ENCODE results near the gene SPTLC2. TPM values are rescaled to one million over a fixed set of nuclear protein-coding genes. Genes with fewer than 3 reads are reported as not detected.

The SPTLC2 gene
- total RNA-seq, 1 experiment from 2014 or later, result 44.7 TPM

DNA sequence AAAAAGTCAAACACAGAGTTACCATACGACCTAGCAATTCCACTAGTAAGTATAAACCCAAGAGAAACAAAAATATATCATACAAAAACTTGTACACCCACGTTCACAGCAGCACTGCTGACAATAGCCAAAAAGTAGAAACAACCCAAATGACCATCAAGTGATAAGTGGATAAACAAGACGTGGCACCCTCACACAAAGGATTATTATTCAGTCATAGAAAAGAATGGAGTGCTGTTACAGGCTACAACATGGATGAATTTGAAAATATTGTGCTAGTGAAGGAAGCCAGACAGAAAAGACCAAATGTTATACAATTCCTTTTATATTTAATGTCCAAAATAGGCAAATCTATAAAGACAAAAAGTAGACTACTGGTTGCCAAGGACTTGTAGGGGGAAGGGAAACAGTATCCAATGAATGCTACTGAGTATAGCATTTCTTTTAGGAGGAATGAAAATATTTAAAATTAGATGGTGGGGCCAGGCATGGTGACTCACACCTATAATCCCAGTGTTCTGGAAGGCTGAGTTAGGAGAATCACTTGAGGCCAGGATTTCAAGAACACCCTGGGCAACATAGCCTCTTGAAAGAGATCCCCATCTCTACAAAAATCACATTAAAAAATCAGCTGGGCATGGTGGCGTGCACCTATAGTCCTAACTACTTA is 41.9 kb downstream of the SPTLC2 start:
- RAD21 ChIA-PET (ENCODE audit: low non-redundant PET in 1 of 2, low total read pairs in 2 of 2, uncharacterized antibody in 2 of 2, unreplicated experiment in 2 of 2), result no interaction called here
- TF ChIP-seq ZNF274 (IDR thresholded peaks at IDR 0.05; ENCODE audit: low read depth, low read length) (no peak), SRF (IDR thresholded peaks at IDR 0.05; ENCODE audit: low read depth) (no peak), EZH2phosphoT487 (IDR thresholded peaks at IDR 0.05; ENCODE audit: borderline replicate concordance) (no peak), POLR2AphosphoS5 (IDR thresholded peaks at IDR 0.05; ENCODE audit: low read depth, low read length) (no peak), RAD21 (IDR thresholded peaks at IDR 0.05; ENCODE audit: low read depth) (no peak), SIN3A (IDR thresholded peaks at IDR 0.05; ENCODE audit: low read depth) (no peak), POLR2A (IDR thresholded peaks at IDR 0.05; ENCODE audit: borderline replicate concordance, extremely low read depth, insufficient read depth, insufficient read length) (no peak), CBX3 (IDR thresholded peaks at IDR 0.05; ENCODE audit: low read depth) (no peak), CEBPB (IDR thresholded peaks at IDR 0.05; ENCODE audit: low read depth) (no peak), ZFX (IDR thresholded peaks at IDR 0.05) (no peak)
- TF ChIP-seq, protein P1, sequence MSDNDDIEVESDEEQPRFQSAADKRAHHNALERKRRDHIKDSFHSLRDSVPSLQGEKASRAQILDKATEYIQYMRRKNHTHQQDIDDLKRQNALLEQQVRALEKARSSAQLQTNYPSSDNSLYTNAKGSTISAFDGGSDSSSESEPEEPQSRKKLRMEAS (IDR thresholded peaks at IDR 0.05), result no peak
- TF ChIP-seq, protein P2, sequence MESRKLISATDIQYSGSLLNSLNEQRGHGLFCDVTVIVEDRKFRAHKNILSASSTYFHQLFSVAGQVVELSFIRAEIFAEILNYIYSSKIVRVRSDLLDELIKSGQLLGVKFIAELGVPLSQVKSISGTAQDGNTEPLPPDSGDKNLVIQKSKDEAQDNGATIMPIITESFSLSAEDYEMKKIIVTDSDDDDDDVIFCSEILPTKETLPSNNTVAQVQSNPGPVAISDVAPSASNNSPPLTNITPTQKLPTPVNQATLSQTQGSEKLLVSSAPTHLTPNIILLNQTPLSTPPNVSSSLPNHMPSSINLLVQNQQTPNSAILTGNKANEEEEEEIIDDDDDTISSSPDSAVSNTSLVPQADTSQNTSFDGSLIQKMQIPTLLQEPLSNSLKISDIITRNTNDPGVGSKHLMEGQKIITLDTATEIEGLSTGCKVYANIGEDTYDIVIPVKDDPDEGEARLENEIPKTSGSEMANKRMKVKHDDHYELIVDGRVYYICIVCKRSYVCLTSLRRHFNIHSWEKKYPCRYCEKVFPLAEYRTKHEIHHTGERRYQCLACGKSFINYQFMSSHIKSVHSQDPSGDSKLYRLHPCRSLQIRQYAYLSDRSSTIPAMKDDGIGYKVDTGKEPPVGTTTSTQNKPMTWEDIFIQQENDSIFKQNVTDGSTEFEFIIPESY (IDR thresholded peaks at IDR 0.05; ENCODE audit: extremely low read depth, insufficient replicate concordance, low read length), result no peak
- Histone ChIP-seq H3K4me3 (replicated peaks in 1 of 2; ENCODE audit: low read depth in 1 of 2, low read length in 2 of 2) (no peak overlapping the region), H3K27me3 (ENCODE audit: insufficient read depth, low read length) (no peaks in the 10 kb centered on the region), H3K36me3 (ENCODE audit: control insufficient read depth in 1 of 2, insufficient read depth in 2 of 2, low read length in 2 of 2) (peaks cover 0 to 12% of the 10 kb centered on the region in 2 experiments; a peak in 1 of 4 replicates), H3K4me1 (ENCODE audit: control insufficient read depth in 1 of 2, insufficient read depth in 2 of 2, low read length in 2 of 2) (no peaks in the 10 kb centered on the region), H3K27ac (ENCODE audit: low read depth, low read length) (no peak overlapping the region), H3K4me2 (ENCODE audit: low read length) (no peak overlapping the region), H2AFZ (ENCODE audit: low read depth, low read length, poor library complexity, severe bottlenecking) (no peak overlapping the region), H4K20me1 (ENCODE audit: insufficient read depth) (no peaks in the 10 kb centered on the region; the same call in 1 of the 2 replicates), H3K9ac (ENCODE audit: low read length) (no peak overlapping the region), H3K79me2 (ENCODE audit: insufficient read depth, low read length) (peaks cover 26% of the 10 kb centered on the region), H3K9me3 (ENCODE audit: control insufficient read depth in 1 of 2, insufficient read depth in 1 of 2, low read depth in 1 of 2, low read length in 2 of 2) (no peaks in the 10 kb centered on the region), H3K9me2 (ENCODE audit: insufficient read depth) (no peaks in the 10 kb centered on the region)
- intact Hi-C loops (cut with micrococcal nuclease), result no loop called here
- POLR2A ChIA-PET, result no interaction called here
- CTCF ChIA-PET, result no interaction called here
- ATAC-seq (no peak), DNase-seq (ENCODE audit: low read depth, low spot score) (no peak)
- BruUV-seq (replicated peaks), result no TSS peak
